GM12873 (cell line): ENCODE measurements around the gene ILF2.

Experiments
- TF ChIP-seq, protein P1 (sequence below): IDR thresholded peaks from 2 replicates; pipeline ENCODE4 v1.5.1; 2012; ENCODE audit warnings: low read depth, mild to moderate bottlenecking, moderate library complexity, low read length, control low read depth; ENCODE audit not compliant: insufficient read depth; ENCODE audit errors: missing control alignments

ILF2 gene

DNA sequence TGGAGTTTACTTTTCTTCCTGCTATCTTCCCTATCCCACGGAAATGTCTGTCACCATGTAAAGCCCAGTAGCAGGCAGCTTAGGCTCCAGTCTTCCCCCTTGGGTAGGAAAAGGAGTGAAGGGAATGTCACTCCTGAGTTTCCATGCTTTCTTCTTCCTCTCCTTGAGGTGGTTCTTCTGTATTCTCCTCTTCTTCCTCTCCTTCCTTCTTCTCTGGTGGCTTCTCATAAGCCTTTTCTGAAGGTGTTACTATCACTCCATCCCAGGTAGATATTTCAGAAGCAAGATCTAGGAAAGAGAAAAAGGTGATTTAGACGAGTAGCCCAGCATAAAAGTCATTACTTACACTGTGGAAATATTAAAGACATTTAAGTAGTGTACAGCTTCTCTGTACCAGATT lies 8.5 kb downstream of the ILF2 start:
- TF ChIP-seq, protein P1, sequence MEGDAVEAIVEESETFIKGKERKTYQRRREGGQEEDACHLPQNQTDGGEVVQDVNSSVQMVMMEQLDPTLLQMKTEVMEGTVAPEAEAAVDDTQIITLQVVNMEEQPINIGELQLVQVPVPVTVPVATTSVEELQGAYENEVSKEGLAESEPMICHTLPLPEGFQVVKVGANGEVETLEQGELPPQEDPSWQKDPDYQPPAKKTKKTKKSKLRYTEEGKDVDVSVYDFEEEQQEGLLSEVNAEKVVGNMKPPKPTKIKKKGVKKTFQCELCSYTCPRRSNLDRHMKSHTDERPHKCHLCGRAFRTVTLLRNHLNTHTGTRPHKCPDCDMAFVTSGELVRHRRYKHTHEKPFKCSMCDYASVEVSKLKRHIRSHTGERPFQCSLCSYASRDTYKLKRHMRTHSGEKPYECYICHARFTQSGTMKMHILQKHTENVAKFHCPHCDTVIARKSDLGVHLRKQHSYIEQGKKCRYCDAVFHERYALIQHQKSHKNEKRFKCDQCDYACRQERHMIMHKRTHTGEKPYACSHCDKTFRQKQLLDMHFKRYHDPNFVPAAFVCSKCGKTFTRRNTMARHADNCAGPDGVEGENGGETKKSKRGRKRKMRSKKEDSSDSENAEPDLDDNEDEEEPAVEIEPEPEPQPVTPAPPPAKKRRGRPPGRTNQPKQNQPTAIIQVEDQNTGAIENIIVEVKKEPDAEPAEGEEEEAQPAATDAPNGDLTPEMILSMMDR = no peak

DNA sequence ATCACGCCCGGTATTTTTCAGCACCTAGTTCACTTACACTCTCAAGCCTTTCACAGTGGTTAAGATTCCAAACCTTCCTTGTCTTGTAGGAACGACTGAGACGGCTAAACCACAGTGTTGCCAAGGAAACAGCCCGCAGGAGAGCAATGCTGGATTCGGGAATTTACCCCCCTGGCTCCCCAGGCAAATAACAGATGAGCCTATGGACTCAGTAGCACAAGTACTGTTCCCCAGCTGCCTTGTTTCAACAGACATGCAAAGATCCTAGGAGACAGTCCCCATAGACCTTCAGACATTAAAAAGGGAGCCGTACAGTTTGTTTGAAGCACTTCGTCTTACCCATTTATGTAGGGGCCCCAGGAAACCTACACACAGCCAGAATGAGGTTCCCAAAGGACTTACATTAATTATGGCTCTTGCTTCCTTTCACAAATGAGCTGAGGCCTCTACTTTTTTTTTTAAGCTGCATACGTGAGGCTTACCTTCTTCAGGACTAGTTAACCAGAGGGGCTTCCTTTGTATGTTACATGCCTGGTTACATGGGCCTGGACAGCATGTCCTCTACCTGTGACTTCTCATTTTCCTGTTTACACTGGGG lies 9.6 kb downstream of the ILF2 start:
- TF ChIP-seq, protein P1 = no peak

DNA sequence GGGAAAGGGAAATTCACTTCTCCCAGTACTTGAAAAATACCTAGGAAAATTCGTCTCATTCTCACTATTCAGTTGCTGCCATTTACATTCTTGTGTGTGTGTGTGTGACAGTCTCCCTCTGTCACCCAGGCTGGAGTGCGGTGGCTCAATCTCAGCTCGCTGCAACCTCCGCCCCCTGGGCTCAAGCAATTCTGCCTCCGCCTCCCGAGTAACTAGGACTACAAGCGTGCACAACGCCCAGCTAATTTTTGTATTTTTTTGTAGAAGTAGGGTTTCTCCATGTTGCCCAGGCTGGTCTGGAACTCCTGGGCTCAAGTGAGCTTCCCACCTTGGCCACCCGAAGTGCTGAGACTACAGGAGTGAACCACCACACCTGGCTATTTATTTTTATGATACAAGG lies 11.1 kb downstream of the ILF2 start:
- TF ChIP-seq, protein P1 = no peak

- TF ChIP-seq, protein P1 = no peak
These were observed 11.6 kb downstream of the ILF2 start for GRCh38 chr1:153659175-153659534.

DNA sequence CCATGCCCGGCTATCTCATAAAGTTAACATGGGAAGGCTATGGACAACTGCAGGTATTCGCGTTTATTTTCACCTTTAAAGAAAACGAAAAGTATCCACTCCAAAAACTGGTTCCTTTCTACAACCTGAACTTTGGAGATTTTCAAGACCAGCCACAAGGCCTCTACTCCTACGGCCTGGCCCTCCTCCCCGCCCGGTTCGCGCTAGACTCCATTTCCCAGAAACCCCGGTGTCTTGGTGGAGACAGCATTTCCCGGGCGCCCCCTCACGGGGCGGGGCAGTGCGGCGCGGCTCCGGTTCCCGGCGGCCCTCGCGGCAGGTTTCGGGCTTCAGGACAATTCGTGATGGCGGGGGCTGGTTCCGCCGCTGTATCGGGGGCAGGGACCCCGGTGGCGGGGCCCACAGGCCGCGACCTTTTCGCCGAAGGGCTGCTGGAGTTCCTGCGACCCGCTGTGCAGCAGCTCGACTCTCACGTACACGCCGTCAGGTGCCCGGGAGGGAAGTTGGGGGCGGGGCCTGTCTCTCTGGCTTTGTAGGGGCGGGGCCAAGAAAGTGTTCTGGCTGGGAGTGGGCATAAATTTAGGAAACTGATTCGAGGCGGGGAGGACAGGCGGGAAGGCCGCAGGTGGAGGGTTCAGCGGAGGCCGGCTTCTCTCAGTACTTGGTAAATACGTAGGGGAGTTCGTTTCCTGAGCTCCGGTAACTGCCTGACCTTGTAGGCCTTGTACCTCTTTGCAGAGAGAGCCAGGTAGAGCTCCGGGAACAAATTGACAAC lies 12.2 kb downstream of the ILF2 start, which contains the start of gene SNAPIN:
Gene SNAPIN (plus strand): TSS at position 304 of the 775 bp plus-strand sequence. CDS start 41 bp downstream, at position 345.
- TF ChIP-seq, protein P1 = peak; percentile 4

DNA sequence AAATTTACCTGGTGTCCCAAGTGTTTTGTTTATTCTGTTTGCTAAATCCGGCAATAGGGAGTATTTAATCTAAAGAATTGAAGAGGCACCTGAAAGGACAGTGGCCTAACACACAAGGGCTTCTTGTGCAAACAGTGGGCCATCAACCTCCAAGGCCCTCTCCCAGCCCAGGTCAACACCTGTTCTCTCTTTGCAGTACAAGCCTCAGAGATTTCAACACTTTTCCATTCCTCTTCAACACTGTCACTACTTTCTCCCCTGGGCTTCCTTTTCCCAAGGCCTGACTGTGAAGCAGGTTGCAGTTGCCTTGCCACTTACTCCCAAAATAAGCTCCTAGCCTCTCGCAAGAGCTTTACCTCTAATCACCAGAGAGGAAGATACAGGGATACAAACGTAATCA lies 15.5 kb downstream of the ILF2 start:
- TF ChIP-seq, protein P1 = no peak

DNA sequence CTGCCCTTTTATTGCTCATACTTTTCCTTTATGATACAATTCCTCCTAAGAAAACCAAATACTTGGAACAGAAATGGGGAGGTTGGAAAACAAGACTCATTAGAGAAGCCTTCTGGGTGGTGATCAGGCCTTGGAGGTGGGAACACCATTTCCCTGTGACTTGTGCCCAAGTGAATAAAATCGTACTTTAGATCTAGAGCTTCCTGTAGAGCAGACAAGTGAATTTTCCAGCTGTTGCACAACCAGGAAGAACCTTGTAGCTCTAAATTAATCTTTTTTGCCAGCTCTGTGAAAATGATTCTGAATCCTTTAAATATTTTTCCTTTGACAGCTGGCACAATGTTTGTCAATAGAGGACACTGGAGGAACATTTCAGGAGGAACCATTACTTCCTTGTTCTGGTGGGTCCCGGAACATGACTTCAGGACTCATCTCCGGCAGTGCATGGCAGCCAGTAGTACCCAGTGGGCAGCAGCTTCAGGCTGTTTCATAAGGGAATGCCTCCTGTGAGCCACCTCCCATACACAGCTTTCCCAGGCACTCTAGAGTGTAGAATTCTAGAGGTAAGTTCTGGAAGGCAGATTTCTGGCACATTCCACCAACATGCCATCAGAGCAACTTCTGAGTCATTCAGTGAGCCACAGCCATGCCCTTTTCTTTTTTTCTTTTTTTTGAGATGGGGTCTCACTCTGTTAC lies 17.8 kb downstream of the ILF2 start:
- TF ChIP-seq, protein P1 = no peak
